Subcutaneous adipose tissue (tissue), 4 donors: ENCODE results near the gene AFF4. TPM values are rescaled to one million over a fixed set of nuclear protein-coding genes. Genes with fewer than 3 reads are reported as not detected.

ENCODE experiments used
- CTCF ChIP-seq: fragments of 450-650 bp; IDR thresholded peaks from one replicate; pipeline ENCODE4 v1.5.1; 2016; ENCODE audit warnings: low read depth, mild to moderate bottlenecking, control low read depth, antibody characterized with exemption, moderate library complexity
- total RNA-seq, 4 donors: library from RNA; depleted of rRNA; stranded (reverse); fragments of >200 nt; gene quantifications; one replicate each; pipeline ENCODE4 v1.1.0, GENCODE V29; 2016

AFF4 gene
- total RNA-seq, 4 donors from 2014 or later, result 61.6 to 84.1 (median 67.1) TPM

- no peak for TF ChIP-seq CTCF
Observed at GRCh38 chr5:132832612-132833011, 130.8 kb downstream of the AFF4 start.

GRCh38 chr5:132831095-132831860, 132.2 kb downstream of the AFF4 start:
- no peak for TF ChIP-seq CTCF

- TF ChIP-seq CTCF, result no peak
Observed at GRCh38 chr5:132830436-132831094, 132.9 kb downstream of the AFF4 start, which contains the start of gene SHROOM1. Gene SHROOM1 (minus strand): TSS chr5:132830647. CDS start chr5:132826140, 4,507 bp downstream.

- TF ChIP-seq CTCF, result no peak
Observed at GRCh38 chr5:132829742-132830435, 133.5 kb downstream of the AFF4 start.

- TF ChIP-seq CTCF, result no peak
Observed at GRCh38 chr5:132828846-132829494, 134.5 kb downstream of the AFF4 start.

- TF ChIP-seq CTCF, result no peak
Observed at GRCh38 chr5:132827943-132828673, 135.3 kb downstream of the AFF4 start.
